Measurements from ENCODE around the gene PICK1.

DNA sequence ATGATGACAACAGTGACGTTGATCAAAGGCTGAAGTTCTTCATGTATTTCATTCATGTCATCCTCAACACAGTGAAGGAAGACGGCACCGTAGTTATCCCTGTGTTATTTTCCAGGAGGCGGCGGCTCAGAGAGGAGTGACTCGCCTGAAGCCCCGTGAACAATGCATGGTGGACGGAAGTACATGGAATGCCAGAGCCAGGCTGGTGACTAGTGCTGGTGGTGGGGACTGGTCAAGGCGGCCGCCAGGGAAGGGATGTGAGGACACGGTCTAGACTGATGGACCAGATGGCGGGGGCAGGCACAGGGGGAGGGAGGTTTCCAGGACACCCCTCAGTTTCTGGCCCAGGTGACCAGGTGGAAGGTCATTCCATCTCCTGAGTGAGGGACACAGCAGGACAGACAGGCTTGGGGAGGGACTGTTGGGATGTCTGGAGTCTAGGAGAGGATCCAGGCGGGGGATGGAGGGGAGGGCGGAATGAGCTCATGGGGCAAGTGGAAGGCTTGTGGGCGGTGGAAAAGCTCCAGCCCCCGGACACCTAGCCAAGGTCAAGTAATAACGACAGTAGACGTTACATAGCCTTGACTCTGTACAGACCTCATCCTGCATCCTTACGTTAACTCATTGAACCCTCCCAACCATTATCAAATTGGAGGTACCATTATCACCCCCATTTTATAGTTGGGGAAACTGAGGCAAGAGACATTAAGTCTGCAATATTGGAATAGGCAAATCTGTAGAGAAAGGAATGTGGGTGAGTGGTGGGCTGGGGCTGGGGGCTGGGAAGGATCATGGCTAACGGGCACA is 16.0 kb upstream of the PICK1 start:
- TF ChIP-seq POLR2A (IDR thresholded peaks at IDR 0.05), result no peak
- TF ChIP-seq, protein P1, sequence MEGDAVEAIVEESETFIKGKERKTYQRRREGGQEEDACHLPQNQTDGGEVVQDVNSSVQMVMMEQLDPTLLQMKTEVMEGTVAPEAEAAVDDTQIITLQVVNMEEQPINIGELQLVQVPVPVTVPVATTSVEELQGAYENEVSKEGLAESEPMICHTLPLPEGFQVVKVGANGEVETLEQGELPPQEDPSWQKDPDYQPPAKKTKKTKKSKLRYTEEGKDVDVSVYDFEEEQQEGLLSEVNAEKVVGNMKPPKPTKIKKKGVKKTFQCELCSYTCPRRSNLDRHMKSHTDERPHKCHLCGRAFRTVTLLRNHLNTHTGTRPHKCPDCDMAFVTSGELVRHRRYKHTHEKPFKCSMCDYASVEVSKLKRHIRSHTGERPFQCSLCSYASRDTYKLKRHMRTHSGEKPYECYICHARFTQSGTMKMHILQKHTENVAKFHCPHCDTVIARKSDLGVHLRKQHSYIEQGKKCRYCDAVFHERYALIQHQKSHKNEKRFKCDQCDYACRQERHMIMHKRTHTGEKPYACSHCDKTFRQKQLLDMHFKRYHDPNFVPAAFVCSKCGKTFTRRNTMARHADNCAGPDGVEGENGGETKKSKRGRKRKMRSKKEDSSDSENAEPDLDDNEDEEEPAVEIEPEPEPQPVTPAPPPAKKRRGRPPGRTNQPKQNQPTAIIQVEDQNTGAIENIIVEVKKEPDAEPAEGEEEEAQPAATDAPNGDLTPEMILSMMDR (IDR thresholded peaks at IDR 0.05), result no peak
